HEK293T (cell line): ENCODE measurements around the gene TMEM156.

Experiments
- CTCF ChIA-PET: fragments of 350-600 bp; formaldehyde crosslinking; extraction: SDS; loops from one replicate; lab custom pipeline; 2021; ENCODE audit warnings: antibody characterized with exemption, inconsistent platforms; lab: Yijun Ruan, JAX
- POLR2A ChIA-PET: fragments of 350-600 bp; formaldehyde crosslinking; extraction: SDS; loops from one replicate; lab custom pipeline; 2020; ENCODE audit warnings: antibody characterized with exemption, inconsistent platforms; lab: Yijun Ruan, JAX
- DNase-seq: peaks from one replicate; pipeline ENCODE4 v3.0.0; 2012; ENCODE audit warnings: mixed read lengths; ENCODE audit errors: extremely low spot score
- ARNT ChIP-seq: fragments of 450-650 bp; IDR thresholded peaks from 2 replicates; pipeline ENCODE4 v1.6.1; 2017; ENCODE audit warnings: mild to moderate bottlenecking
- BHLHE40 ChIP-seq: fragments of 450-650 bp; IDR thresholded peaks from 2 replicates; pipeline ENCODE4 v1.6.1; 2016; ENCODE audit warnings: mild to moderate bottlenecking, moderate library complexity, borderline replicate concordance
- CTBP1 ChIP-seq: fragments of 450-650 bp; IDR thresholded peaks from 2 replicates; pipeline ENCODE4 v1.6.1; 2016; ENCODE audit warnings: borderline replicate concordance
- ELF4 ChIP-seq: fragments of 450-650 bp; IDR thresholded peaks from 2 replicates; pipeline ENCODE4 v1.6.1; 2017; ENCODE audit warnings: antibody characterized with exemption
- FOXA1 ChIP-seq: fragments of 450-650 bp; IDR thresholded peaks from 2 replicates; pipeline ENCODE4 v1.6.1; 2016; ENCODE audit warnings: mild to moderate bottlenecking
- FOXK2 ChIP-seq: fragments of 450-650 bp; IDR thresholded peaks from 2 replicates; pipeline ENCODE4 v1.6.1; 2016; ENCODE audit warnings: mild to moderate bottlenecking
- FOXM1 ChIP-seq: fragments of 450-650 bp; IDR thresholded peaks from 2 replicates; pipeline ENCODE4 v1.6.1; 2017; ENCODE audit warnings: mild to moderate bottlenecking, borderline replicate concordance
- HDGF ChIP-seq: fragments of 450-650 bp; IDR thresholded peaks from 2 replicates; pipeline ENCODE4 v1.6.1; 2017; ENCODE audit warnings: antibody characterized with exemption, borderline replicate concordance
- L3MBTL2 ChIP-seq: fragments of 450-650 bp; conservative IDR thresholded peaks from 2 replicates; pipeline ENCODE4 v1.6.1; 2016; ENCODE audit warnings: mild to moderate bottlenecking
- LEF1 ChIP-seq: fragments of 450-650 bp; IDR thresholded peaks from 2 replicates; pipeline ENCODE4 v1.6.1; 2017; ENCODE audit warnings: mild to moderate bottlenecking, borderline replicate concordance
- NFRKB ChIP-seq: fragments of 450-650 bp; IDR thresholded peaks from 2 replicates; pipeline ENCODE4 v1.6.1; 2016; ENCODE audit warnings: mild to moderate bottlenecking, moderate library complexity
- SP1 ChIP-seq: fragments of 450-650 bp; IDR thresholded peaks from 2 replicates; pipeline ENCODE4 v1.6.1; 2017
- SUZ12 ChIP-seq: fragments of 450-650 bp; IDR thresholded peaks from 2 replicates; pipeline ENCODE4 v1.6.1; 2016; ENCODE audit warnings: mild to moderate bottlenecking
- TARDBP ChIP-seq: fragments of 450-650 bp; IDR thresholded peaks from 2 replicates; pipeline ENCODE4 v1.6.1; 2016
- ZNF384 ChIP-seq: fragments of 450-650 bp; IDR thresholded peaks from 2 replicates; pipeline ENCODE4 v1.6.1; 2016
- TF ChIP-seq, protein P1 (sequence below): fragments of 450-650 bp; IDR thresholded peaks from 2 replicates; pipeline ENCODE4 v1.6.1; 2016

TMEM156 gene

GRCh38 chr4:38954727-38955126 lies 77.5 kb downstream of the TMEM156 start:
- ChIA-PET POLR2A (no interaction called here), CTCF (no interaction called here)
- DNase-seq: no peak
- TF ChIP-seq ELF4 (no peak), ZNF384 (no peak), BHLHE40 (no peak), CTBP1 (no peak), ARNT (no peak), LEF1 (no peak)

- no peak for DNase-seq
- ChIA-PET POLR2A (no interaction called here), CTCF (no interaction called here)
- TF ChIP-seq TARDBP (no peak), NFRKB (no peak), FOXM1 (no peak), FOXK2 (no peak), FOXA1 (no peak), ELF4 (no peak), LEF1 (no peak), ARNT (no peak), BHLHE40 (no peak), SP1 (no peak), CTBP1 (no peak), HDGF (no peak), L3MBTL2 (no peak), SUZ12 (no peak), ZNF384 (no peak)
- TF ChIP-seq, protein P1, sequence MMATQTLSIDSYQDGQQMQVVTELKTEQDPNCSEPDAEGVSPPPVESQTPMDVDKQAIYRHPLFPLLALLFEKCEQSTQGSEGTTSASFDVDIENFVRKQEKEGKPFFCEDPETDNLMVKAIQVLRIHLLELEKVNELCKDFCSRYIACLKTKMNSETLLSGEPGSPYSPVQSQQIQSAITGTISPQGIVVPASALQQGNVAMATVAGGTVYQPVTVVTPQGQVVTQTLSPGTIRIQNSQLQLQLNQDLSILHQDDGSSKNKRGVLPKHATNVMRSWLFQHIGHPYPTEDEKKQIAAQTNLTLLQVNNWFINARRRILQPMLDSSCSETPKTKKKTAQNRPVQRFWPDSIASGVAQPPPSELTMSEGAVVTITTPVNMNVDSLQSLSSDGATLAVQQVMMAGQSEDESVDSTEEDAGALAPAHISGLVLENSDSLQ: no peak
These were observed 80.2 kb downstream of the TMEM156 start for GRCh38 chr4:38952017-38952416.

DNA sequence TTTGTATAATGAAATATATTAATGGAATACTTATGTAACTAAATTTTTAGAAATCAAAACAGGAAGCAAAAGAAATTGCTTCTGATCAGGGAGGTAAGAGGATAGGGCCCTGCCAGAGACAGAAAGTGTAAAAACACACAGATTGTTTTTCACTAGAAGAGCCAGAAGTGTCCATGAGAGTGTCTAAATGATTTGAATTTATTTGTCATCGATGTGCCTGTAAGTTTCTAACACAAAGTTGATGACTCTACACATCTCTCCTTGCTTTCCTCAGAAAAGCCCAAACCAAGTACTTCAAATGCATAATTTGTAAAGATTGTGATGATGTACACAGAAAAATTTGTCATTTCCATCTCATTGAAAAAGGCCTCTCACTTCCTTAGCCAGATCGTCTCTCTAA lies 80.6 kb downstream of the TMEM156 start:
- ChIA-PET CTCF (no interaction called here), POLR2A (no interaction called here)
- TF ChIP-seq SP1 (no peak), FOXA1 (no peak)
- DNase-seq: no peak

- ChIA-PET POLR2A (no interaction called here), CTCF (no interaction called here)
- DNase-seq: no peak
- no peak for TF ChIP-seq L3MBTL2
- TF ChIP-seq NFRKB: no peak
- TF ChIP-seq HDGF: no peak
- TF ChIP-seq SUZ12: no peak
- no peak for TF ChIP-seq ELF4
- TF ChIP-seq ZNF384: no peak
- TF ChIP-seq CTBP1: no peak
- no peak for TF ChIP-seq ARNT
- no peak for TF ChIP-seq BHLHE40
- no peak for TF ChIP-seq FOXA1
- no peak for TF ChIP-seq FOXM1
- no peak for TF ChIP-seq TARDBP
- no peak for TF ChIP-seq FOXK2
These were observed 81.5 kb downstream of the TMEM156 start for GRCh38 chr4:38950734-38951133.

- TF ChIP-seq FOXK2 (no peak), FOXA1 (no peak), SUZ12 (no peak), ELF4 (no peak)
- DNase-seq: no peak
- CTCF ChIA-PET: no interaction called here
- POLR2A ChIA-PET: no interaction called here
These were observed 82.0 kb downstream of the TMEM156 start for GRCh38 chr4:38950159-38950558.

DNA sequence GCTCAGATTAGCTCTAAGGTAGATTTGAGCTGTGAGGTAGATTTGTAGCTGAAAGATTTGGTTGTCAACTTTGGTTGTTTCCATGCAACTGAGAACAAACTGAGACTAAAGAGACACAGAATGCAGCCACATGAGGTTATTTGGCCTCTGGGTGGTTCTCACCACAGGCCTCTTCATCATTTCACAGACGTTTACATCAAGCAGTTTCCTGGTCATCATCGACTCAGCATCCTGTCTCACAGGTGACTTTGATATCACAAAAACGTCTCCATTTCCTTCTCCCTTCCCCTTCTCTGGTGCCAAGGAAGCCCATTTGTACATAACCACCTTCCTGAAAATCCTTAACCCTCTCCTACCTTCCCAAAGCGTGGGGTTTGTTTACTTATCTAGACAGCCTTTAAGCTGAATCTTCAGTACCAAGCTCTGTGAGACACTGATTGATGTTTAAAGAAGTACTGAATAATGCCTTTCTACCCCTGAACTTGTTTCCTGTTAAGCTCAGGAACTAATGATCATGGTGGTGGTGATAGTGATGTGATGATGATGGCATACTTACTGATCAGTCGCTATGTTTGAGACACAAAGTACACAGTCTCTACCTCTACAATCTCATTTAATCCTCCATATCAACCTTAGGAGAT lies 82.7 kb downstream of the TMEM156 start:
- ChIA-PET POLR2A (no interaction called here), CTCF (no interaction called here)
- DNase-seq: no peak
- no peak for TF ChIP-seq FOXM1
- no peak for TF ChIP-seq SUZ12
- no peak for TF ChIP-seq LEF1
- no peak for TF ChIP-seq NFRKB
- no peak for TF ChIP-seq TARDBP
- TF ChIP-seq ARNT: no peak
- TF ChIP-seq ELF4: no peak

GRCh38 chr4:38948551-38948950 lies 83.7 kb downstream of the TMEM156 start:
- ChIA-PET POLR2A (no interaction called here), CTCF (no interaction called here)

More at GRCh38 chr4:38948551-38948950, 83.7 kb downstream of the TMEM156 start:
- TF ChIP-seq, protein P1: no peak
- TF ChIP-seq ELF4 (no peak), HDGF (no peak), FOXK2 (no peak), LEF1 (no peak), ZNF384 (no peak), FOXA1 (no peak), FOXM1 (no peak), SUZ12 (no peak), L3MBTL2 (no peak), NFRKB (no peak), BHLHE40 (no peak), TARDBP (no peak), ARNT (no peak), CTBP1 (no peak)
- DNase-seq: no peak
